Panc1 (cell line): ENCODE results near the gene UST. TPM values are rescaled to one million over a fixed set of nuclear protein-coding genes. Genes with fewer than 3 reads are reported as not detected.

Source experiments
- ATAC-seq: fragments of 200-7000 bp; cut with Tn5 transposase; 2 replicates; pipeline ENCODE4 v1.9.1; 2020; ENCODE audit warnings: mild to moderate bottlenecking, moderate library complexity
- BruUV-seq: library from RNA; stranded (reverse); fragments of 400-500 nt; replicated peaks from 2 replicates; lab custom pipeline; 2021; lab: Mats Ljungman, UMichigan
- CTCF ChIA-PET: fragments of 300-600 bp; sonication (Branson Sonifier 250); formaldehyde crosslinking; loops from one replicate; lab custom pipeline; 2022; ENCODE audit warnings: antibody characterized with exemption; lab: Charles Lee
- POLR2A ChIA-PET: fragments of 300-600 bp; sonication (Branson Sonifier 250); formaldehyde crosslinking; loops from one replicate; lab custom pipeline; 2022; ENCODE audit warnings: antibody characterized with exemption; lab: Charles Lee
- DNase-seq: peaks from one replicate; pipeline ENCODE4 v3.0.0-alpha.2; 2010; ENCODE audit warnings: low read depth, low spot score
- H3K27ac ChIP-seq: 2 replicates; pipeline ENCODE4 v1.5.1; 2011; ENCODE audit warnings: mild to moderate bottlenecking, low read length, inconsistent platforms
- H3K27me3 ChIP-seq: fragments of 200-500 bp; sonication (Bioruptor generic); 2 replicates; pipeline ENCODE4 v1.6.0; 2014; ENCODE audit warnings: low read length, inconsistent platforms; ENCODE audit not compliant: control insufficient read depth, insufficient read depth
- H3K36me3 ChIP-seq: fragments of 200-500 bp; sonication (Bioruptor generic); 2 replicates; pipeline ENCODE4 v1.5.1; 2014; ENCODE audit warnings: inconsistent platforms, mild to moderate bottlenecking, low read length, moderate library complexity; ENCODE audit not compliant: control insufficient read depth, insufficient read depth
- H3K4me1 ChIP-seq: 2 replicates; pipeline ENCODE4 v1.5.1; 2011; ENCODE audit warnings: inconsistent platforms, mild to moderate bottlenecking, low read length, moderate library complexity; ENCODE audit not compliant: control insufficient read depth, insufficient read depth
- H3K4me3 ChIP-seq, 2 experiments: 2 replicates each; pipeline ENCODE4 v1.5.1; 2011 to 2012; ENCODE audit warnings: low read depth in 2 of 2, low read length in 2 of 2, mild to moderate bottlenecking in 2 of 2, inconsistent platforms in 1 of 2, moderate library complexity in 1 of 2
- H3K9me3 ChIP-seq: fragments of 200-500 bp; sonication (Bioruptor generic); 2 replicates; pipeline ENCODE4 v1.5.1; 2014; ENCODE audit warnings: low read depth, mild to moderate bottlenecking, inconsistent platforms, low read length, moderate library complexity; ENCODE audit not compliant: control insufficient read depth, insufficient read depth
- CTCF ChIP-seq: fragments of 450-650 bp; IDR thresholded peaks from 2 replicates; pipeline ENCODE4 v1.5.1; 2017; ENCODE audit warnings: mild to moderate bottlenecking
- POLR2AphosphoS5 ChIP-seq: IDR thresholded peaks from 2 replicates; pipeline ENCODE4 v1.6.1; 2012; ENCODE audit warnings: mild to moderate bottlenecking, low read depth, low read length, moderate library complexity
- SIN3A ChIP-seq: IDR thresholded peaks from 2 replicates; pipeline ENCODE4 v1.6.1; 2012; ENCODE audit warnings: low read depth, mild to moderate bottlenecking, low read length, moderate library complexity, borderline replicate concordance; ENCODE audit not compliant: insufficient read depth
- TCF7L2 ChIP-seq: IDR thresholded peaks from 2 replicates; pipeline ENCODE4 v1.6.1; 2011; ENCODE audit warnings: mild to moderate bottlenecking, low read depth, low read length, inconsistent platforms
- in situ Hi-C: cut with HindIII; loops from 2 replicates; pipeline ENCODE4 v1.10.0; 2016; ENCODE audit warnings: low sequenced_read_pairs, low pct_unique_long_range_greater_than_20kb
- intact Hi-C: fragments of 100-400 bp; cut with micrococcal nuclease; formaldehyde crosslinking; loops from one replicate; pipeline ENCODE4 v1.10.0; 2022; ENCODE audit not compliant: unreplicated experiment
- total RNA-seq: library from RNA; stranded (reverse); gene quantifications from one replicate; pipeline ENCODE4 v1.2.1, GENCODE V29; 2021; ENCODE audit not compliant: unreplicated experiment
- TF ChIP-seq, protein P1 (sequence below), 2 experiments: IDR thresholded peaks; 2 replicates each; pipeline ENCODE4 v1.6.1; 2011 to 2012; ENCODE audit warnings: low read depth in 2 of 2, control low read depth in 1 of 2, low read length in 1 of 2, mild to moderate bottlenecking in 1 of 2, moderate library complexity in 1 of 2; ENCODE audit not compliant: insufficient read depth in 1 of 2

Gene UST
- total RNA-seq, 1 experiment from 2014 or later, result 0.15 TPM

- Histone ChIP-seq H3K27me3 (0 out of 2 replicates have a peak, but pooled peaks cover 2% of the 10 kb centered on the region), H3K9me3 (no peaks in the 10 kb centered on the region), H3K36me3 (no peaks in the 10 kb centered on the region), H3K4me3 (no peak overlapping the region), H3K4me1 (no peaks in the 10 kb centered on the region), H3K27ac (no peak overlapping the region)
- ChIA-PET CTCF (no interaction called here), POLR2A (no interaction called here)
- no TSS peak for BruUV-seq
- intact Hi-C loops (no loop called here), in situ Hi-C loops (no loop called here)
- TF ChIP-seq CTCF (no peak), SIN3A (no peak), POLR2AphosphoS5 (no peak), TCF7L2 (no peak)
- TF ChIP-seq, protein P1, sequence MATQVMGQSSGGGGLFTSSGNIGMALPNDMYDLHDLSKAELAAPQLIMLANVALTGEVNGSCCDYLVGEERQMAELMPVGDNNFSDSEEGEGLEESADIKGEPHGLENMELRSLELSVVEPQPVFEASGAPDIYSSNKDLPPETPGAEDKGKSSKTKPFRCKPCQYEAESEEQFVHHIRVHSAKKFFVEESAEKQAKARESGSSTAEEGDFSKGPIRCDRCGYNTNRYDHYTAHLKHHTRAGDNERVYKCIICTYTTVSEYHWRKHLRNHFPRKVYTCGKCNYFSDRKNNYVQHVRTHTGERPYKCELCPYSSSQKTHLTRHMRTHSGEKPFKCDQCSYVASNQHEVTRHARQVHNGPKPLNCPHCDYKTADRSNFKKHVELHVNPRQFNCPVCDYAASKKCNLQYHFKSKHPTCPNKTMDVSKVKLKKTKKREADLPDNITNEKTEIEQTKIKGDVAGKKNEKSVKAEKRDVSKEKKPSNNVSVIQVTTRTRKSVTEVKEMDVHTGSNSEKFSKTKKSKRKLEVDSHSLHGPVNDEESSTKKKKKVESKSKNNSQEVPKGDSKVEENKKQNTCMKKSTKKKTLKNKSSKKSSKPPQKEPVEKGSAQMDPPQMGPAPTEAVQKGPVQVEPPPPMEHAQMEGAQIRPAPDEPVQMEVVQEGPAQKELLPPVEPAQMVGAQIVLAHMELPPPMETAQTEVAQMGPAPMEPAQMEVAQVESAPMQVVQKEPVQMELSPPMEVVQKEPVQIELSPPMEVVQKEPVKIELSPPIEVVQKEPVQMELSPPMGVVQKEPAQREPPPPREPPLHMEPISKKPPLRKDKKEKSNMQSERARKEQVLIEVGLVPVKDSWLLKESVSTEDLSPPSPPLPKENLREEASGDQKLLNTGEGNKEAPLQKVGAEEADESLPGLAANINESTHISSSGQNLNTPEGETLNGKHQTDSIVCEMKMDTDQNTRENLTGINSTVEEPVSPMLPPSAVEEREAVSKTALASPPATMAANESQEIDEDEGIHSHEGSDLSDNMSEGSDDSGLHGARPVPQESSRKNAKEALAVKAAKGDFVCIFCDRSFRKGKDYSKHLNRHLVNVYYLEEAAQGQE (IDR thresholded peaks at IDR 0.05; ENCODE audit: insufficient read depth in 1 of 2, low read depth in 2 of 2, low read length in 1 of 2), result no peak
- DNase-seq (no peak), ATAC-seq (no peak)
Measured at GRCh38 chr6:149109397-149110070, 362.7 kb downstream of the UST start.

- Histone ChIP-seq H3K9me3 (no peaks in the 10 kb centered on the region), H3K4me1 (no peaks in the 10 kb centered on the region), H3K4me3 (no peak overlapping the region), H3K27me3 (0 out of 2 replicates have a peak, but pooled peaks cover 2% of the 10 kb centered on the region), H3K36me3 (no peaks in the 10 kb centered on the region), H3K27ac (no peak overlapping the region)
- DNase-seq (no peak), ATAC-seq (no peak)
- ChIA-PET CTCF (no interaction called here), POLR2A (no interaction called here)
- in situ Hi-C loops (no loop called here), intact Hi-C loops (no loop called here)
- TF ChIP-seq, protein P1 (IDR thresholded peaks at IDR 0.05; ENCODE audit: insufficient read depth in 1 of 2, low read depth in 2 of 2, low read length in 1 of 2), result no peak
- no peak for TF ChIP-seq CTCF
- TF ChIP-seq POLR2AphosphoS5, result no peak
- no peak for TF ChIP-seq TCF7L2
- no peak for TF ChIP-seq SIN3A
- no TSS peak for BruUV-seq
Measured at GRCh38 chr6:149111556-149112115, 364.8 kb downstream of the UST start.
